ENCODE measurements around the gene EOGT.

Gene EOGT

GRCh38 chr3:69008980-69009379 is 4.5 kb downstream of the EOGT start:
- Histone ChIP-seq H3K4me3 (replicated peaks; ENCODE audit: low read depth, low read length) (no peak overlapping the region), H3K27me3 (replicated peaks; ENCODE audit: control insufficient read depth, insufficient read depth, low read length) (no peaks in the 10 kb centered on the region), H3K36me3 (ENCODE audit: control insufficient read depth, insufficient read depth, low read length) (peaks cover 2% of the 10 kb centered on the region)
- DNase-seq (ENCODE audit: extremely low read depth, insufficient read length), result no peak
- no peak for TF ChIP-seq CTCF (IDR thresholded peaks at IDR 0.05; ENCODE audit: insufficient read depth, low read length, poor library complexity, severe bottlenecking)

DNA sequence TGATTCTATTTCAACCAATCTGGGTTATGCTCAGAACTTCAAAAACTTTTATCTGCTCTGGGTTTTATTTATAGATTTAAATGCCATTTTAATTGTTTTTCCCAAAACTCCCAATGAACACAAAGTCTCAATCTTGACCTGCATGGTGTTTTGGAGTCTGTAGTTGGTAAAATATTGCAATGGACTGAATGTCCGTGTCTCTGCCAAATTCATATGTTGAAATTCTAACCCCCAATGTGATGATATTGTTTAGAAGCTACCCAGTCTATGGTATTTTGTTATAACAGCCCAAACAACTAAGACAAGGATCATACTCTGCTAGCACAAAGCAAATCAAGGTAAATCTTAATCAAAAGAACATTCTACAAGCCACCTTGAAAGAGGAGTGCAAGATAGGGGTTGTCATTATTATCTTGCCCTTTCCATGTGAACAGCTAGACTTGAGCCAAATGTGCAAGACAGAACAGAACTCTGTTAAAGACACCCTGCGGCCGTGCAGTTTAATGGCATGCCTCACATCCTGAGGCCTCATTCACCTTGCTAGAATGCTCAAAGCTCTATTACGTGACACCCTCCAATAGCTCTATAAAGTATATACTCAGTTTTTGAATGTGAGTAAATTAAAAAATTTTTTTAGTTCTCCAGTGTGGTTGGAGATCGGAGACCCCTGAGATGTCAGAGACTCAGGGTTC is 7.5 kb downstream of the EOGT start:
- no peak for TF ChIP-seq CTCF (IDR thresholded peaks at IDR 0.05; ENCODE audit: insufficient read depth, low read length, poor library complexity, severe bottlenecking)
- peaks cover 2% of the 10 kb centered on the region for H3K36me3 ChIP-seq (ENCODE audit: control insufficient read depth, insufficient read depth, low read length)
- H3K4me3 ChIP-seq (replicated peaks; ENCODE audit: low read depth, low read length), result no peak overlapping the region
- no peaks in the 10 kb centered on the region for H3K27me3 ChIP-seq (replicated peaks; ENCODE audit: control insufficient read depth, insufficient read depth, low read length)
- DNase-seq (ENCODE audit: extremely low read depth, insufficient read length), result no peak

DNA sequence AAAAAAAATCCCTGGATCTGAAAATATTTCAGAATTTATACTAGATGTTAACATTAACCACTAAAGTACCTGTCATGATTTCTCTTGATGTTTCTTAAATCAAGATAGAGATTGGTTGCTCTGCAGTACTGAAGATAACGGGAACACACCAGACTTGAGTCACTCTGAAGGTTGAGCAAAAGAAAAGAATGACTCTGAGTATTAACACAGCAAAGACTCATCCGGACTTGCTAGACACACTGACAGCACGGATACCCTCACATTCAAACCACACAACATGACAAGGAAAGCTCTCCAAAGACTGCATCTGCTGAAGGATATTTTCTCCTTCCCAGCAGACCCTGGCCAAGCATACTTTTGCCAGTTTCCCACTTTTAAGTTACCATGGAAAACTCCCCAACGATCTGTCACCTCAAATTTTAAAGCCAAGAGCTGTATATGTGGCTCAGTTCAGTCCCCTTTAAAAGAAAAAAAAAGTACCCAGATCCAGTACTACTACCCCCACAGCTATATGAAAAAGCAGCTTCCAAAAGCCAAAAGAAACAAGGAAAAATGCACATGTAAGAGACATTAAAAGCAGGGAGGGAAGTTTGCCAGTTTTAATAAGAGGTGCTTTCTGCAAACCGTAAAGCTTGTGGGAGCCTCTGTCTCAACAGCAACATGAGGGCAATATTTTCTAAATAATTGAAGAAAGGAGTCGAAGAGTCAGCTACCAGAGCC is 8.3 kb downstream of the EOGT start:
- Histone ChIP-seq H3K4me3 (replicated peaks; ENCODE audit: low read depth, low read length) (no peak overlapping the region), H3K36me3 (ENCODE audit: control insufficient read depth, insufficient read depth, low read length) (peaks cover 2% of the 10 kb centered on the region), H3K27me3 (replicated peaks; ENCODE audit: control insufficient read depth, insufficient read depth, low read length) (no peaks in the 10 kb centered on the region)
- no peak for TF ChIP-seq CTCF (IDR thresholded peaks at IDR 0.05; ENCODE audit: insufficient read depth, low read length, poor library complexity, severe bottlenecking)
- no peak for DNase-seq (ENCODE audit: extremely low read depth, insufficient read length)

DNA sequence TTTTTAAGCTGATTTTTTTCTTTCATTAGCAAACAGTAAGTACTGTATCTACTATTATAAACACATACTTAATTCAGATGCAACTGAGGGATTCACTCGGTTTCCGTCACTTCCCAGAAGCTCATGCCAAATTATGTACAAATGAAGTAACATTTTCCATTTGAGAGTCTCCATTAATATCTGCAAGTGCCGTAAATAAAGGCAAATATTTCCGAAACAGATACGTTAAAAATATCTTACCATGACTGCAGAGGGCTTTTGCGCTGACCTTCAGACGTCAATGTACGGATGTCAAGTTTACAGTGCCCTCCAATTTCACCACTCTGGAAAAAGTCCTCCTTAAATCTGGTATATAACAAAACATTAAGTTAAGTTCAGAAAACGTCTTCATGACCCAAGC is 9.3 kb downstream of the EOGT start:
- no peaks in the 10 kb centered on the region for H3K27me3 ChIP-seq (replicated peaks; ENCODE audit: control insufficient read depth, insufficient read depth, low read length)
- peaks cover 2% of the 10 kb centered on the region for H3K36me3 ChIP-seq (ENCODE audit: control insufficient read depth, insufficient read depth, low read length)
- TF ChIP-seq CTCF (IDR thresholded peaks at IDR 0.05; ENCODE audit: insufficient read depth, low read length, poor library complexity, severe bottlenecking), result no peak
- no peak for DNase-seq (ENCODE audit: extremely low read depth, insufficient read length)
- no peak overlapping the region for H3K4me3 ChIP-seq (replicated peaks; ENCODE audit: low read depth, low read length)

DNA sequence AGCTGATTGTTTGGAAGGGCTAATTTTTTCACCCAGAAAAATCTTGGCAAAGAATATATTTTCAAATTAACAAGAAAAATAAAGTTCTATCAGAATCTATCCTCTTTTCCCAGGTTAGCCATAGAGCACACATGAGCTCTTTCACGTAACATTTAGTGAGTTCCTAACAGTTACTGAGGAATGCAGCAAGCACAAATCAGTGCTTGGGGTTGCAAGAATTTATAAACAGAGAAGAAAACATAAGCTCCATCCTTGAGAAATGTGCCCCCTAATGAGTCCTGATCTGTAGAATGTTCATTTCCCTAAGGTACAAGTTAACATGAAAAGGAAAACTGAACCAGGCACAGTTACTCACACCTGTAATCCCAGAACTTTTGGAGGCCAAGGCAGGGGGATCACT is 13.9 kb downstream of the EOGT start:
- no peak for TF ChIP-seq CTCF (IDR thresholded peaks at IDR 0.05; ENCODE audit: insufficient read depth, low read length, poor library complexity, severe bottlenecking)
- Histone ChIP-seq H3K36me3 (ENCODE audit: control insufficient read depth, insufficient read depth, low read length) (peaks cover 3% of the 10 kb centered on the region), H3K4me3 (replicated peaks; ENCODE audit: low read depth, low read length) (no peak overlapping the region), H3K27me3 (replicated peaks; ENCODE audit: control insufficient read depth, insufficient read depth, low read length) (no peaks in the 10 kb centered on the region)
- DNase-seq (ENCODE audit: extremely low read depth, insufficient read length), result no peak
